Measurements from ENCODE around the gene TBC1D24.
A peak's percentile ranks its signal among the peaks of the same experiment; 100 is the strongest.

The TBC1D24 gene

GRCh38 chr16:2451851-2452320 is 23.0 kb upstream of the TBC1D24 start:
- Histone ChIP-seq H3K4me3 (ENCODE audit: low read length) (no peak overlapping the region), H3K4me1 (ENCODE audit: control insufficient read depth, insufficient read depth, low read length) (peaks cover 8% of the 10 kb centered on the region), H3K27me3 (replicated peaks; ENCODE audit: control insufficient read depth, insufficient read depth, low read length) (no peaks in the 10 kb centered on the region), H3K9ac (ENCODE audit: low read length) (no peak overlapping the region), H3K9me3 (ENCODE audit: control insufficient read depth, low read length) (no peaks in the 10 kb centered on the region), H3K36me3 (ENCODE audit: control insufficient read depth, insufficient read depth, low read length, severe bottlenecking) (no peaks in the 10 kb centered on the region)
- no peak for DNase-seq (ENCODE audit: low read depth)

- H3K27me3 ChIP-seq (replicated peaks; ENCODE audit: control insufficient read depth, insufficient read depth, low read length), result no peaks in the 10 kb centered on the region
- no peaks in the 10 kb centered on the region for H3K36me3 ChIP-seq (ENCODE audit: control insufficient read depth, insufficient read depth, low read length, severe bottlenecking)
- H3K9me3 ChIP-seq (ENCODE audit: control insufficient read depth, low read length), result no peaks in the 10 kb centered on the region
- H3K4me3 ChIP-seq (ENCODE audit: low read length), result no peak overlapping the region
- peaks cover 8% of the 10 kb centered on the region for H3K4me1 ChIP-seq (ENCODE audit: control insufficient read depth, insufficient read depth, low read length)
- H3K9ac ChIP-seq (ENCODE audit: low read length), result no peak overlapping the region
- DNase-seq (ENCODE audit: low read depth), result no peak
Measured at GRCh38 chr16:2452650-2453049, 22.3 kb upstream of the TBC1D24 start.

DNA sequence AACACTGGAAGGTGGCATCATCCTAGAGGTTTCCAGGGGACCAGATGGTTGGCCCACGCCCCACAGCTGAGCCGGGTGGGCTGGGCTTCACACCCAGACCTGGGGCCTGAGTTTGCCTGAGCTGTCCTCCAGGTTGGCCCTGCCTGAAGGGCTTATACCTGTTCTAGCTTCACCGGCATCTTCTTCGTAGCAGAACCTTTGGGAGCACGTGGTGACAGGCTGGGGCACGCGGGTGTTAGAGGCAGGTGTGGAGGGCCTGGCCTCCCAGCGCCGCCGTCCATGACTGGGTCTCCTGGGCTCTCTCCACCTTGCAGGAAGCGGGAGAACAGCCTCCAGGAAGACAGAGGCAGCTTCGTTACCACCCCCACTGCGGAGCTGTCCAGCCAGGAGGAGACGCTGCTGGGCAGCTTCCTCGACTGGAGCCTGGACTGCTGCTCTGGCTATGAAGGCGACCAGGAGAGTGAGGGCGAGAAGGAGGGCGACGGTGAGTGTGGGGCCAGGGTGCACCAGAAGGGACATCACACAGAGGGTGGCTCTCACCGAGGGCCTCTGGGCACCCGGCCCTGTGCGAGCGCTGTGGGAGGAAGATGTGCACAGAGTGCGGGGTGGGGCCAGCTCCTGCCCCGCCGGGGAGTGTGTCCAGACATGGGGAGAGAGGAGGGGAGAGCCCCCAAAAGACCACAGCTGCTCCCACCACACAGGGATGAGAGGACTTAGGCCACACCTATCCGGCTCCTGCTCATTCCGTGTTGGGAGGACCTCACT is 19.7 kb upstream of the TBC1D24 start:
- H3K9ac ChIP-seq (ENCODE audit: low read length), result no peak overlapping the region
- no peaks in the 10 kb centered on the region for H3K9me3 ChIP-seq (ENCODE audit: control insufficient read depth, low read length)
- no peak overlapping the region for H3K4me3 ChIP-seq (ENCODE audit: low read length)
- no peaks in the 10 kb centered on the region for H3K36me3 ChIP-seq (ENCODE audit: control insufficient read depth, insufficient read depth, low read length, severe bottlenecking)
- H3K27me3 ChIP-seq (replicated peaks; ENCODE audit: control insufficient read depth, insufficient read depth, low read length), result no peaks in the 10 kb centered on the region
- peaks cover 5% of the 10 kb centered on the region for H3K4me1 ChIP-seq (ENCODE audit: control insufficient read depth, insufficient read depth, low read length)
- DNase-seq (ENCODE audit: low read depth), result no peak

DNA sequence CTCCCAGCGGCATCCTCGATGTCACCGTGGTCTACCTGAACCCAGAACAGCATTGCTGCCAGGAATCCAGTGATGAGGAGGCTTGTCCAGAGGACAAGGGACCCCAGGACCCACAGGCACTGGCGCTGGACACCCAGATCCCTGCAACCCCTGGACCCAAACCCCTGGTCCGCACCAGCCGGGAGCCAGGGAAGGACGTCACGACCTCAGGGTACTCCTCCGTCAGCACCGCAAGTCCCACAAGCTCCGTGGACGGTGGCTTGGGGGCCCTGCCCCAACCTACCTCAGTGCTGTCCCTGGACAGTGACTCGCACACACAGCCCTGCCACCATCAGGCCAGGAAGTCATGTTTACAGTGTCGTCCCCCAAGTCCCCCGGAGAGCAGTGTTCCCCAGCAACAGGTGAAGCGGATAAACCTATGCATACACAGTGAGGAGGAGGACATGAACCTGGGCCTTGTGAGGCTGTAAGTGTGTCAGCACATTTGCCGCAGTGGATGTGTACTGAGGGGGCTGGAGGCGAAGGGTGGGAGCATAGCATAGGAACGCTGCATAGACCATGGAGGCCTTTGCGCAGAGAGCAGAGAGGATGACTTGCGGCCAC is 18.3 kb upstream of the TBC1D24 start:
- Histone ChIP-seq H3K9ac (ENCODE audit: low read length) (no peak overlapping the region), H3K9me3 (ENCODE audit: control insufficient read depth, low read length) (no peaks in the 10 kb centered on the region), H3K27me3 (replicated peaks; ENCODE audit: control insufficient read depth, insufficient read depth, low read length) (no peaks in the 10 kb centered on the region), H3K36me3 (ENCODE audit: control insufficient read depth, insufficient read depth, low read length, severe bottlenecking) (no peaks in the 10 kb centered on the region), H3K4me3 (ENCODE audit: low read length) (no peak overlapping the region), H3K4me1 (ENCODE audit: control insufficient read depth, insufficient read depth, low read length) (peaks cover 8% of the 10 kb centered on the region)
- no peak for DNase-seq (ENCODE audit: low read depth)

DNA sequence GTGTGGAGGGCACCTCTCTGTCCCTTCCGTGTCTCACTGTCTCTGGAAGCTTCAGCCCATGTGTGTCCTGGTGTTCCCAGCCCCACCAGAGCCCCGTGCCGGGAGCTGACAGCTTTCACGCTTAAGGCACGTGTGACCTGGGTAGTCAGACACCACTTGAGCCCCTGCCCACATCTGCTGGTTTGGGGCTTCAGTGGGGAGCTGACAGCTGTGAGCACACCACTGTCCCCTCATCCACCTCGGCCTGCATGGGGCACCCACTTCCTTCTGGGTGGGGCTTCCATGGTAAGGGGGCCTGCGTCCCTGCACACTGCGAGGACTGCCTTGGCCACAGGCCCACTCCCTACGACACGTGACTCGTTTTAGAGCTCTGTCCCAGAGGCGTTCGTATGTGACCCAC is 17.7 kb upstream of the TBC1D24 start:
- Histone ChIP-seq H3K36me3 (ENCODE audit: control insufficient read depth, insufficient read depth, low read length, severe bottlenecking) (no peaks in the 10 kb centered on the region), H3K9me3 (ENCODE audit: control insufficient read depth, low read length) (no peaks in the 10 kb centered on the region), H3K27me3 (replicated peaks; ENCODE audit: control insufficient read depth, insufficient read depth, low read length) (no peaks in the 10 kb centered on the region), H3K4me3 (ENCODE audit: low read length) (no peak overlapping the region), H3K9ac (ENCODE audit: low read length) (no peak overlapping the region), H3K4me1 (ENCODE audit: control insufficient read depth, insufficient read depth, low read length) (peaks cover 8% of the 10 kb centered on the region)
- no peak for DNase-seq (ENCODE audit: low read depth)

DNA sequence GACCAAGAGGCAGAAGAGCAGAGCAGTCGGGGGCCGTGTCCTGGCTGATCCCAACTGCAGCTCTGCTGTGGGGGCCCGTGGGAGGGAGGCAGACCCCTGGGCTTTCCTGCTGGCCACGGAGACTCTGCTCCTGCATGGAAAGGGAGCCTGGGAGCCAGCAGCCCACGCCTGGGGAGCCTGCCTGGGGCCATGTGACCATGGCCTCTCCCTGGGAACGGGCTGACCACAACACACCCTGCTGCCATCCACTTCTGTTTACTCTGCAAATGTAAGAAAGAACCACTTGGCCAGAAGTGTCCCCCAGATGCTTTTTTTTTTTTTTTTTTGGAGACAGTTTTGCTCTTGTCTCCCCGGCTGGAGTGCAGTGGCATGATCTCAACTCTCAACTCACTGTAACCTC is 17.0 kb upstream of the TBC1D24 start:
- no peaks in the 10 kb centered on the region for H3K27me3 ChIP-seq (replicated peaks; ENCODE audit: control insufficient read depth, insufficient read depth, low read length)
- DNase-seq (ENCODE audit: low read depth), result no peak
- H3K4me3 ChIP-seq (ENCODE audit: low read length), result no peak overlapping the region
- H3K36me3 ChIP-seq (ENCODE audit: control insufficient read depth, insufficient read depth, low read length, severe bottlenecking), result no peaks in the 10 kb centered on the region
- H3K9me3 ChIP-seq (ENCODE audit: control insufficient read depth, low read length), result no peaks in the 10 kb centered on the region
- no peak overlapping the region for H3K9ac ChIP-seq (ENCODE audit: low read length)
- peaks cover 8% of the 10 kb centered on the region for H3K4me1 ChIP-seq (ENCODE audit: control insufficient read depth, insufficient read depth, low read length)

- no peak for DNase-seq (ENCODE audit: low read depth)
- Histone ChIP-seq H3K36me3 (ENCODE audit: control insufficient read depth, insufficient read depth, low read length, severe bottlenecking) (no peaks in the 10 kb centered on the region), H3K4me3 (ENCODE audit: low read length) (peak overlapping the region; percentile 87), H3K27me3 (replicated peaks; ENCODE audit: control insufficient read depth, insufficient read depth, low read length) (no peaks in the 10 kb centered on the region), H3K9me3 (ENCODE audit: control insufficient read depth, low read length) (no peaks in the 10 kb centered on the region), H3K4me1 (ENCODE audit: control insufficient read depth, insufficient read depth, low read length) (peaks cover 13% of the 10 kb centered on the region), H3K9ac (ENCODE audit: low read length) (peak overlapping the region; percentile 81)
Measured at GRCh38 chr16:2458887-2459646, 15.9 kb upstream of the TBC1D24 start.

DNA sequence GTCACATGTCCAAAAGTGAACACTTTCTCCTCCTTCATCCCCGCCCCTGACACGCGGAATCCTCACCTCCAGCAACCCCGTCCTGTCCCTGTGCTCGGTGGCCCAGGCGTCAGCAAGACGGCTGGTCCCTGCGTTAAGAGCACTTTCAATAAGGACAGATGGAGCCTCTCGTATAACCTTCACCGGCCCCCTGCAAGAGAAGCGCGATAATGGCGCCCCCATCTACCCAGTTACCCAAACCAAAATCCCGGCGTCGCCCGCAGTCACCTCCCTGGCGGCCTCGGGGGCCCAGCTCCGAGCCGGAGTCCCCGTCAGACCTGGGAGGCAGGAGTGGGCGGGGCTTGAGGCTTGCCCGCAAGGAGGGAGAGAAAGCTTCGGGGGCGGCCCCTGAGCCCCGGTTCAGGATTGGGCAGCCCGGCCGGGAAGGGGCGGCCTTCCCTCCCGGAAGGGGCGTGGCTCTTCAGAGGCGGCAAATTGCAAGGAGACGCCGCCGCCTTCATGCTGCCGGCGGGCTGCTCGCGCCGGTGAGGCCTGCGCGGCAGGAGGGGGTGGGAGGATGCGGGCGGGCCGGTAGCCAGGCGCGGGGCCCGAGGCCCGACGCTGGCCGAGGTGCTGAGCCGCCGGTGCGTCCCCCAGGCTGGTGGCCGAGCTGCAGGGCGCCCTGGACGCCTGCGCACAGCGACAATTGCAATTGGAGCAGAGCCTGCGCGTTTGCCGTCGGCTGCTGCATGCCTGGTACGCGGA is 15.1 kb upstream of the TBC1D24 start, which contains the start of gene TEDC2:
Gene TEDC2 (plus strand): TSS at position 463 of the 744 bp plus-strand sequence. CDS start 36 bp downstream, at position 499.
- H3K4me1 ChIP-seq (ENCODE audit: control insufficient read depth, insufficient read depth, low read length), result peaks cover 13% of the 10 kb centered on the region
- peak within 1 kb of the TSS; percentile 87 for H3K4me3 ChIP-seq (ENCODE audit: low read length)
- no peaks in the 10 kb centered on the region for H3K36me3 ChIP-seq (ENCODE audit: control insufficient read depth, insufficient read depth, low read length, severe bottlenecking)
- peak; percentile 99 for DNase-seq (ENCODE audit: low read depth)
- H3K27me3 ChIP-seq (replicated peaks; ENCODE audit: control insufficient read depth, insufficient read depth, low read length), result no peaks in the 10 kb centered on the region
- peak within 1 kb of the TSS; percentile 81 for H3K9ac ChIP-seq (ENCODE audit: low read length)
- no peaks in the 10 kb centered on the region for H3K9me3 ChIP-seq (ENCODE audit: control insufficient read depth, low read length)

GRCh38 chr16:2460391-2460713 is 14.6 kb upstream of the TBC1D24 start:
- no peak for DNase-seq (ENCODE audit: low read depth)
- Histone ChIP-seq H3K27me3 (replicated peaks; ENCODE audit: control insufficient read depth, insufficient read depth, low read length) (no peaks in the 10 kb centered on the region), H3K36me3 (ENCODE audit: control insufficient read depth, insufficient read depth, low read length, severe bottlenecking) (no peaks in the 10 kb centered on the region), H3K9ac (ENCODE audit: low read length) (peak overlapping the region; percentile 81), H3K9me3 (ENCODE audit: control insufficient read depth, low read length) (no peaks in the 10 kb centered on the region), H3K4me3 (ENCODE audit: low read length) (peak overlapping the region; percentile 87), H3K4me1 (ENCODE audit: control insufficient read depth, insufficient read depth, low read length) (peaks cover 13% of the 10 kb centered on the region)

GRCh38 chr16:2460916-2461315 is 14.0 kb upstream of the TBC1D24 start:
- Histone ChIP-seq H3K9ac (ENCODE audit: low read length) (no peak overlapping the region), H3K4me3 (ENCODE audit: low read length) (no peak overlapping the region), H3K9me3 (ENCODE audit: control insufficient read depth, low read length) (no peaks in the 10 kb centered on the region), H3K27me3 (replicated peaks; ENCODE audit: control insufficient read depth, insufficient read depth, low read length) (no peaks in the 10 kb centered on the region), H3K4me1 (ENCODE audit: control insufficient read depth, insufficient read depth, low read length) (peaks cover 13% of the 10 kb centered on the region), H3K36me3 (ENCODE audit: control insufficient read depth, insufficient read depth, low read length, severe bottlenecking) (no peaks in the 10 kb centered on the region)
- DNase-seq (ENCODE audit: low read depth), result no peak
